Adrenal gland (tissue), 12 donors: Measurements from ENCODE around the gene SORBS1. TPM values are rescaled to one million over a fixed set of nuclear protein-coding genes. Genes with fewer than 3 reads are reported as not detected.
A peak's percentile ranks its signal among the peaks of the same experiment; 100 is the strongest.

Experiments used
- DNase-seq, 7 donors: peaks; one replicate each; pipeline ENCODE4 v3.0.0-alpha.2; 2019 to 2020
- H3K27ac ChIP-seq, 5 donors: fragments of 200-600 bp; sonication (generic) in 4 of 5; 1 replicate in 3 of 5; 2 replicates in 2 of 5; pipeline versions ENCODE4 v1.5.1 to v1.8.0; 2016 to 2020; ENCODE audit warnings: mild to moderate bottlenecking in 1 of 5
- H3K27me3 ChIP-seq: fragments of 200-600 bp; 2 replicates; pipeline ENCODE4 v1.8.0; 2021
- H3K36me3 ChIP-seq, 2 donors: fragments of 200-600 bp; replicated peaks in 1 of 2; 1 replicate in 1 of 2; 2 replicates in 1 of 2; pipeline versions ENCODE4 v1.5.1 to v1.8.0; 2018 to 2022
- H3K4me1 ChIP-seq, 2 donors: fragments of 200-600 bp; replicated peaks in 1 of 2; 1 replicate in 1 of 2; 2 replicates in 1 of 2; pipeline versions ENCODE4 v1.5.1 to v1.8.0; 2018 to 2021
- H3K4me3 ChIP-seq, 4 donors: fragments of 200-600 bp; sonication (generic) in 3 of 4; one replicate each; pipeline ENCODE4 v1.5.1; 2016 to 2018
- H3K9me3 ChIP-seq, 3 donors: fragments of 200-600 bp; sonication (generic) in 1 of 3; replicated peaks in 1 of 3; 1 replicate in 2 of 3; 2 replicates in 1 of 3; pipeline versions ENCODE4 v1.5.1 to v1.8.0; 2016 to 2021
- POLR2A ChIP-seq, 2 donors: fragments of 450-650 bp; IDR thresholded peaks; one replicate each; pipeline ENCODE4 v1.6.1; 2017; ENCODE audit warnings: antibody characterized with exemption in 2 of 2, mild to moderate bottlenecking in 2 of 2, moderate library complexity in 1 of 2
- WGBS, 4 donors: extraction: QIAGEN DNeasy Blood & Tissue Kit in 2 of 4; methylation state at CpG; one replicate each; pipeline versions ENCODE4 v1.1.5 to v1.1.7; 2013 to 2017; 5-methylcytosine and 5-hydroxymethylcytosine counted together
- intact Hi-C, 2 donors: fragments of 100-400 bp; cut with DNase I; formaldehyde crosslinking; loops; one replicate each; pipeline versions ENCODE4 v1.14.1 to v1.15.0; 2022 to 2023
- polyA plus RNA-seq, 3 donors: library from polyadenylated mRNA; stranded (reverse); fragments of 200-250 nt in 2 of 3; fragments of 350-450 nt in 1 of 3; fragmentation: Illumina TruSeq in 1 of 3; extraction: RNeasy Lipid Tissue Mini Kit (QIAGEN cat#74804) in 1 of 3; gene quantifications; one replicate each; pipeline ENCODE4 v1.2.3, GENCODE V29; 2013 to 2014
- total RNA-seq, 9 donors: library from RNA; depleted of rRNA in 4 of 9; stranded (reverse); fragments of >200 nt in 4 of 9; fragments of 120-200 nt in 1 of 9; fragmentation: NEBNext Ultra II Directional in 1 of 9; extraction: Animal tissue kit (Norgen Biotek cat#: 25700) in 1 of 9; gene quantifications; one replicate each; pipeline versions ENCODE4 v1.1.0 to v1.2.4, GENCODE V29; 2013 to 2023
- TF ChIP-seq, protein P1 (sequence below), 6 experiments: fragments of 450-650 bp in 4 of 6; fragments of 200-600 bp in 2 of 6; sonication (generic) in 1 of 6; IDR thresholded peaks; 1 replicate in 5 of 6; 2 replicates in 1 of 6; pipeline versions ENCODE4 v1.5.1 to v1.8.0; 2016 to 2021; ENCODE audit warnings: antibody characterized with exemption in 6 of 6, mild to moderate bottlenecking in 2 of 6, moderate library complexity in 1 of 6
- donor health status: healthy with polysubstance abuse.
- donor health status: Bipolar disorder and iron deficiency.
- donor health status: DM: yes; HTN: yes; CAD: no.
- donor health status: DM: no; HTN: no; CAD: no.
- donor health status: DM: no; HTN: no; CAD: no.
- donor health status: DM: yes; HTN: yes; CAD: no.

SORBS1 gene
- total and polyA plus RNA-seq, 12 donors = 9.5 to 43.4 (median 19.0) TPM

DNA sequence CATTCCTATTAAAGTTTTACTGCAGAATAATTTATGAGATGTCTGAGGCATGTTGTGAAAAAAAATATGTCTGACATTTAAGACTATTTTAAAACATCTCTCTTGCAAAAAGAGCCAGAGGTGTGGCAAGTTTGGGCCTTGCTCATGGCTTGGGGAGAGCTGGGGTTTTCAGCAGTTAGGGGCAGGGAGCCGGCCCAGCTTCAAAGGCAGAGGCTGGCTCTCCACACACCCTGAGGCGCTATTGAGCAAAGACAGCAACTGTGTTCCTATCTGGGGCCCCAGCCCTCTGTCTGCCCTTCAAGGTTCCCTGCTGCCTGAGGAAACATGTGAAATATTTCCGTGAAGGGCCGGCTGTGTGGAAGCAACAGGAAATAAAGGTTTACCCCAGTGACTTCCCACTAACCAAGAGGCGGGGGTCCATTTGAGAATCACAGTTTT is 94.0 kb downstream of the SORBS1 start:
- TF ChIP-seq, protein P1, sequence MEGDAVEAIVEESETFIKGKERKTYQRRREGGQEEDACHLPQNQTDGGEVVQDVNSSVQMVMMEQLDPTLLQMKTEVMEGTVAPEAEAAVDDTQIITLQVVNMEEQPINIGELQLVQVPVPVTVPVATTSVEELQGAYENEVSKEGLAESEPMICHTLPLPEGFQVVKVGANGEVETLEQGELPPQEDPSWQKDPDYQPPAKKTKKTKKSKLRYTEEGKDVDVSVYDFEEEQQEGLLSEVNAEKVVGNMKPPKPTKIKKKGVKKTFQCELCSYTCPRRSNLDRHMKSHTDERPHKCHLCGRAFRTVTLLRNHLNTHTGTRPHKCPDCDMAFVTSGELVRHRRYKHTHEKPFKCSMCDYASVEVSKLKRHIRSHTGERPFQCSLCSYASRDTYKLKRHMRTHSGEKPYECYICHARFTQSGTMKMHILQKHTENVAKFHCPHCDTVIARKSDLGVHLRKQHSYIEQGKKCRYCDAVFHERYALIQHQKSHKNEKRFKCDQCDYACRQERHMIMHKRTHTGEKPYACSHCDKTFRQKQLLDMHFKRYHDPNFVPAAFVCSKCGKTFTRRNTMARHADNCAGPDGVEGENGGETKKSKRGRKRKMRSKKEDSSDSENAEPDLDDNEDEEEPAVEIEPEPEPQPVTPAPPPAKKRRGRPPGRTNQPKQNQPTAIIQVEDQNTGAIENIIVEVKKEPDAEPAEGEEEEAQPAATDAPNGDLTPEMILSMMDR (IDR thresholded peaks at IDR 0.05) = no peak
- TF ChIP-seq POLR2A (IDR thresholded peaks at IDR 0.05) = no peak
- H3K27me3 ChIP-seq = no peaks in the 10 kb centered on the region
- peak in 3 of 7 donors; percentile 14 to 59 (median 41) for DNase-seq
- intact Hi-C loops = no loop called here
- WGBS, 4 donors = 45 to 56% (median 50%) methylated on average over 5 of the region's 5 CpGs
- H3K27ac ChIP-seq = no peak overlapping the region
- no peaks in the 10 kb centered on the region for H3K36me3 ChIP-seq
- no peak overlapping the region for H3K4me3 ChIP-seq
- peaks cover 0 to 13% of the 10 kb centered on the region in 2 donors for H3K4me1 ChIP-seq
- no peaks in the 10 kb centered on the region for H3K9me3 ChIP-seq

DNA sequence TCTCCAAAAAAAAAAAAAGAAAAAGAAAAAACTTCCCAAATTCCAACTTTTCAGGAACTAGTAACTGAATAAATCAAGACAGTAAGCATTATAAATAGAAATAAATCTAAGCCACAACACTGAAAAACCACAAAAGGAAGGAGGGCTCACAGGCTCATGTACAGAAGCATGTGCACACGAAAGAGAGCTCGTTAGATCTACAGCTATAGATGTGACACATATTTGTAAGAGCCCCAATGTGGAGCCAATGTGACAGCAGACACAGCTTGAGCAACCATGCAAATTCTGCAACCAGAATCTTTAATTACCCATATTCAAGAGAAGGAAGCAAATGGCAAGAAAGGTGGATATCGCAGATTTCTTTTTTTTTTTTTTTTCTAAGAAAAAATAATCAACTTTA is 94.7 kb downstream of the SORBS1 start:
- intact Hi-C loops = no loop called here
- Histone ChIP-seq H3K4me3 (no peak overlapping the region), H3K27ac (no peak overlapping the region), H3K27me3 (no peaks in the 10 kb centered on the region), H3K9me3 (no peaks in the 10 kb centered on the region), H3K4me1 (peaks cover 0 to 13% of the 10 kb centered on the region in 2 donors), H3K36me3 (no peaks in the 10 kb centered on the region)
- 80 to 92% (median 86%) methylated on average over 3 of the region's 3 CpGs for WGBS, 4 donors
- DNase-seq = no peak
- TF ChIP-seq, protein P1 (IDR thresholded peaks at IDR 0.05) = no peak
- no peak for TF ChIP-seq POLR2A (IDR thresholded peaks at IDR 0.05)

DNA sequence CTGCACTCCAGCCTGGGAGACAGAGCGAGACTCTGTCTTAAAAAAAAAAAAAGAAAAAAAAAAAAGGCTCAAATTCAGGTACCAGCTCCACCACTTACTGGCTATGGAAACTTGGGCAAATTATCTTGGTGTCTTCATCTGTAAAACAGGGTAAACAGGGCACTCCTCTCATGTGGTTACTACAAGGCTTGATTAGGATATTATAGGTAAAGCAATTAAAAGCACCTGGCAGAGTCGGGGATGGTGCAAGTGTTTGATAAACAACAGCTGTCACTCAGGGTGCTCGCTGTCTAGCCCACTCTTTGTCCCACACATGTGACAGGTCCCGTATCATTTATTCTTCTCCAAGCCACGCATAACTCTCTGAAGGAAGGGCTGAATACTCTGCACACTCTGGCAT is 96.9 kb downstream of the SORBS1 start:
- Histone ChIP-seq H3K4me3 (no peak overlapping the region), H3K9me3 (no peaks in the 10 kb centered on the region), H3K27ac (no peak overlapping the region), H3K4me1 (peaks cover 0 to 13% of the 10 kb centered on the region in 2 donors), H3K36me3 (no peaks in the 10 kb centered on the region), H3K27me3 (no peaks in the 10 kb centered on the region)
- intact Hi-C loops = no loop called here
- no peak for DNase-seq
- 84 to 94% (median 90%) methylated on average over 5 of the region's 5 CpGs for WGBS, 4 donors
- TF ChIP-seq, protein P1 (IDR thresholded peaks at IDR 0.05) = no peak
- no peak for TF ChIP-seq POLR2A (IDR thresholded peaks at IDR 0.05)

GRCh38 chr10:95462740-95463667 is 98.2 kb downstream of the SORBS1 start:
- TF ChIP-seq POLR2A (IDR thresholded peaks at IDR 0.05) = no peak
- TF ChIP-seq, protein P1 (IDR thresholded peaks at IDR 0.05) = no peak
- intact Hi-C loops = no loop called here
- H3K4me3 ChIP-seq = no peak overlapping the region
- DNase-seq = no peak
- no peaks in the 10 kb centered on the region for H3K9me3 ChIP-seq
- 50 to 71% (median 62%) methylated on average over 1 of the region's 1 CpG for WGBS, 4 donors
- no peak overlapping the region for H3K27ac ChIP-seq
- H3K36me3 ChIP-seq = no peaks in the 10 kb centered on the region
- H3K27me3 ChIP-seq = no peaks in the 10 kb centered on the region
- peaks cover 0 to 18% of the 10 kb centered on the region in 2 donors for H3K4me1 ChIP-seq
